Measurements from ENCODE around the gene KRTAP10-11. TPM values are rescaled to one million over a fixed set of nuclear protein-coding genes. Genes with fewer than 3 reads are reported as not detected.

The KRTAP10-11 gene
- total RNA-seq, result not detected in 2 replicates

GRCh38 chr21:44646366-44647221, at the start of gene KRTAP10-11:
KRTAP10-11 (plus strand) TSS chr21:44646414; CDS start chr21:44646459, 45 bp downstream.

GRCh38 chr21:44600118-44600978, 45.9 kb upstream of the KRTAP10-11 start, which contains the start of gene KRTAP10-7:
KRTAP10-7 (plus strand) TSS chr21:44600597; CDS start chr21:44600622, 25 bp downstream.

GRCh38 chr21:44612029-44612486, 34.2 kb upstream of the KRTAP10-11 start, which contains the start of gene KRTAP10-8:
KRTAP10-8 (plus strand) TSS chr21:44612079; CDS start chr21:44612101, 22 bp downstream.

GRCh38 chr21:44626673-44627143, 19.5 kb upstream of the KRTAP10-11 start, which contains the start of gene KRTAP10-9:
KRTAP10-9 (plus strand) TSS chr21:44627093; CDS start chr21:44627172, 79 bp downstream.

GRCh38 chr21:44637018-44637850, 9.0 kb upstream of the KRTAP10-11 start, which contains the start of gene KRTAP10-10:
KRTAP10-10 (plus strand) TSS chr21:44637356; CDS start chr21:44637418, 62 bp downstream.

GRCh38 chr21:44654576-44655175, 8.5 kb downstream of the KRTAP10-11 start, which contains the start of gene KRTAP12-4:
KRTAP12-4 (minus strand) TSS chr21:44654659; CDS start chr21:44654614, 45 bp downstream.

GRCh38 chr21:44657635-44658540, 11.7 kb downstream of the KRTAP10-11 start, which contains the start of gene KRTAP12-3:
KRTAP12-3 (plus strand) TSS chr21:44657932; CDS start chr21:44657980, 48 bp downstream.

GRCh38 chr21:44666401-44667320, 20.4 kb downstream of the KRTAP10-11 start, which contains the start of gene KRTAP12-2:
KRTAP12-2 (minus strand) TSS chr21:44666927; CDS start chr21:44666886, 41 bp downstream.

GRCh38 chr21:44681861-44682579, 35.8 kb downstream of the KRTAP10-11 start, which contains the start of gene KRTAP12-1:
KRTAP12-1 (minus strand) TSS chr21:44682163; CDS start chr21:44682123, 40 bp downstream.

Other genes with a start within 250 kb of the KRTAP10-11 start
- gene LRRC3, start 190.9 kb upstream of the KRTAP10-11 start, total RNA-seq, result 0.78 and 0.89 TPM in 2 replicates
- gene KRTAP10-1, start 106.2 kb upstream of the KRTAP10-11 start, total RNA-seq, result not detected in 2 replicates
- not detected in 2 replicates for gene KRTAP10-2, start 94.9 kb upstream of the KRTAP10-11 start, total RNA-seq
- gene KRTAP10-3, start 87.6 kb upstream of the KRTAP10-11 start, total RNA-seq, result not detected in 2 replicates
- gene KRTAP10-4, start 72.7 kb upstream of the KRTAP10-11 start, total RNA-seq, result not detected in 2 replicates
- gene KRTAP10-5, start 65.8 kb upstream of the KRTAP10-11 start, total RNA-seq, result not detected in 2 replicates
- gene KRTAP10-6, start 53.9 kb upstream of the KRTAP10-11 start, total RNA-seq, result not detected in 2 replicates
- not detected in 2 replicates for gene KRTAP10-7, start 45.8 kb upstream of the KRTAP10-11 start, total RNA-seq
- not detected in 2 replicates for gene KRTAP10-8, start 34.3 kb upstream of the KRTAP10-11 start, total RNA-seq
- not detected in 2 replicates for gene KRTAP10-9, start 19.3 kb upstream of the KRTAP10-11 start, total RNA-seq
- not detected in 2 replicates for gene KRTAP10-10, start 9.1 kb upstream of the KRTAP10-11 start, total RNA-seq
- gene KRTAP12-4, start 8.2 kb downstream of the KRTAP10-11 start, total RNA-seq, result not detected in 2 replicates
- gene KRTAP12-3, start 11.5 kb downstream of the KRTAP10-11 start, total RNA-seq, result not detected in 2 replicates
- gene KRTAP12-2, start 20.5 kb downstream of the KRTAP10-11 start, total RNA-seq, result not detected in 2 replicates
- not detected in 2 replicates for gene KRTAP12-1, start 35.7 kb downstream of the KRTAP10-11 start, total RNA-seq
- not detected in 2 replicates for gene KRTAP10-12, start 50.8 kb downstream of the KRTAP10-11 start, total RNA-seq
- gene TSPEAR, start 65.2 kb downstream of the KRTAP10-11 start, total RNA-seq, result not detected in 2 replicates
- gene UBE2G2, start 155.4 kb downstream of the KRTAP10-11 start, total RNA-seq, result 64.4 and 85.2 TPM in 2 replicates
- 65.6 and 93.1 TPM in 2 replicates for gene SUMO3, start 171.6 kb downstream of the KRTAP10-11 start, total RNA-seq
- gene PTTG1IP, start 227.3 kb downstream of the KRTAP10-11 start, total RNA-seq, result 377 and 440 TPM in 2 replicates